ENCODE results near the gene CCDC83. TPM values are rescaled to one million over a fixed set of nuclear protein-coding genes. Genes with fewer than 3 reads are reported as not detected.
A peak's percentile ranks its signal among the peaks of the same experiment; 100 is the strongest.
"Not testable (repeated sequence)": the region's sequence is repeated elsewhere in the genome, so short reads cannot be mapped to it uniquely, and the experiment has no call there.

CCDC83 gene
- total RNA-seq, 6 experiments from 2014 or later: not detected

- DNase-seq: peak; percentile 28
- H3K4me3 Mint-ChIP-seq: no peak overlapping the region
- H3K27me3 Mint-ChIP-seq (ENCODE audit: insufficient read depth): no peaks in the 10 kb centered on the region; the same call in 1 of the 2 replicates
- no peak for TF ChIP-seq CTCF (IDR thresholded peaks at IDR 0.05)
- H3K27ac Mint-ChIP-seq: peak overlapping the region; percentile 53
- H3K9me3 Mint-ChIP-seq: no peaks in the 10 kb centered on the region
- H3K4me1 Mint-ChIP-seq (ENCODE audit: low read depth): peaks cover 26% of the 10 kb centered on the region
- H3K36me3 Mint-ChIP-seq (ENCODE audit: low read depth): peaks cover 2% of the 10 kb centered on the region; the same call in 1 of the 2 replicates
Observed at GRCh38 chr11:85845124-85845631, 10.0 kb upstream of the CCDC83 start.

GRCh38 chr11:85847436-85847835 lies 7.7 kb upstream of the CCDC83 start:
- H3K27me3 Mint-ChIP-seq (ENCODE audit: insufficient read depth): no peaks in the 10 kb centered on the region; the same call in 1 of the 2 replicates

GRCh38 chr11:85848006-85848405 lies 7.2 kb upstream of the CCDC83 start:
- Mint-ChIP-seq H3K4me3 (no peak overlapping the region), H3K36me3 (ENCODE audit: low read depth) (peaks cover 4% of the 10 kb centered on the region; the same call in 1 of the 2 replicates), H3K4me1 (ENCODE audit: low read depth) (peaks cover 26% of the 10 kb centered on the region), H3K27me3 (ENCODE audit: insufficient read depth) (no peaks in the 10 kb centered on the region), H3K9me3 (no peaks in the 10 kb centered on the region), H3K27ac (no peak overlapping the region)
- no peak for DNase-seq
- TF ChIP-seq CTCF (IDR thresholded peaks at IDR 0.05): no peak

More at GRCh38 chr11:85847436-85847835, 7.7 kb upstream of the CCDC83 start:
- DNase-seq: no peak
- no peak overlapping the region for H3K27ac Mint-ChIP-seq
- no peaks in the 10 kb centered on the region for H3K9me3 Mint-ChIP-seq
- TF ChIP-seq CTCF (IDR thresholded peaks at IDR 0.05): no peak
- peaks cover 26% of the 10 kb centered on the region for H3K4me1 Mint-ChIP-seq (ENCODE audit: low read depth)
- H3K4me3 Mint-ChIP-seq: no peak overlapping the region
- H3K36me3 Mint-ChIP-seq (ENCODE audit: low read depth): peaks cover 4% of the 10 kb centered on the region; the same call in 1 of the 2 replicates

- Mint-ChIP-seq H3K27ac (no peak overlapping the region), H3K4me3 (no peak overlapping the region), H3K27me3 (ENCODE audit: insufficient read depth) (no peaks in the 10 kb centered on the region), H3K4me1 (ENCODE audit: low read depth) (peaks cover 26% of the 10 kb centered on the region), H3K36me3 (ENCODE audit: low read depth) (peaks cover 4% of the 10 kb centered on the region; the same call in 1 of the 2 replicates), H3K9me3 (no peaks in the 10 kb centered on the region)
- TF ChIP-seq CTCF (IDR thresholded peaks at IDR 0.05): no peak
- no peak for DNase-seq
Observed at GRCh38 chr11:85848556-85848955, 6.6 kb upstream of the CCDC83 start.

GRCh38 chr11:85852754-85853153 lies 2.4 kb upstream of the CCDC83 start:
- H3K9me3 Mint-ChIP-seq; H3K36me3 Mint-ChIP-seq (ENCODE audit: low read depth); H3K4me3 Mint-ChIP-seq; H3K27me3 Mint-ChIP-seq (ENCODE audit: insufficient read depth); H3K27ac Mint-ChIP-seq; DNase-seq: not testable (repeated sequence)
- H3K4me1 Mint-ChIP-seq (ENCODE audit: low read depth): peaks cover 21% of the 10 kb centered on the region

GRCh38 chr11:85853541-85853940 lies 1.6 kb upstream of the CCDC83 start:
- H3K4me1 Mint-ChIP-seq (ENCODE audit: low read depth): peaks cover 19% of the 10 kb centered on the region
- not testable (repeated sequence) for DNase-seq; H3K9me3 Mint-ChIP-seq; H3K36me3 Mint-ChIP-seq (ENCODE audit: low read depth); H3K27me3 Mint-ChIP-seq (ENCODE audit: insufficient read depth); H3K27ac Mint-ChIP-seq; H3K4me3 Mint-ChIP-seq

All from HFFc6 (cell line).